ENCODE measurements around the gene KAZN.

The KAZN gene

GRCh38 chr1:14615549-14616218 lies 17.2 kb downstream of the KAZN start:
- no peak for DNase-seq

GRCh38 chr1:14616632-14617396 lies 18.3 kb downstream of the KAZN start:
- DNase-seq = no peak

GRCh38 chr1:14617791-14618190 lies 19.3 kb downstream of the KAZN start:
- DNase-seq = no peak

DNA sequence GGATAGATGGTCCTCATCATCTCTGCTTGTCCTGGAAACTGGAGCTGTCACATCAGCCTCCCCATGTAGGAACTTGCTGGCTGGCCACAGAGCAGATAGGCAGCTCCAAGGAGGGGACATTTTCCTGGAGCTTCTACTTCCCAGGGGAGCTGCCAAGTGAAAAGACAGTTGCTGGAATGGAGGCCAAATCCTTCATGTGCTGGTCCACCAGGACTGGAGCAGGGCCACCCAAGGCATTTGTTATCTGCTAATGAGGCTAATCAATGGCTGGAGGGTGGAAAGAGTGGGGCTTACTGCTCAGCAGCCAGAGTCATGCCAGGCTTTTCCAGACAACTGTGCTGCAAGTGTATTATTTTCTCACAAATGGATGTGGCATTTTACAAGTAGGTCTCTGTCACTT lies 22.5 kb downstream of the KAZN start:
- no peak for DNase-seq

- DNase-seq = no peak
These were observed 24.6 kb downstream of the KAZN start for GRCh38 chr1:14623090-14623489.

DNA sequence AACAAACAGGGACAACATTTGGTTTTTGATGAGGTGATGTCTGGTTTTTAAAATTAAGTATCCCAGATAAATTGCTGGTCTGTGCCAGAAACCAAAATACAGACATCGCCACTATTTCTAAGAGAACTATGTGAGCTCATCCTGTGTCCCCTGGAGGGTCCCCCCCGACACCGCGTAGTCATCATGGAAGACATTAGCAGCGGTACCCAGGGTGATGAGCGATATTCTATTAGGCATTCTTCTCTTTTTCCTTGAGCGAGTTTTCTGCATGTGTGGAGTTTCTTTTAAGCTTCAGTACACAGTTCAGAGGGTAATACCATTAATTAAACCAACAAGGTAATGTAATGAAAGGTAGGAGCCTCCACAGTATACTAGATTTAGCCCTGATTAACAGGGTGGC lies 26.5 kb downstream of the KAZN start:
- no peak for DNase-seq

DNA sequence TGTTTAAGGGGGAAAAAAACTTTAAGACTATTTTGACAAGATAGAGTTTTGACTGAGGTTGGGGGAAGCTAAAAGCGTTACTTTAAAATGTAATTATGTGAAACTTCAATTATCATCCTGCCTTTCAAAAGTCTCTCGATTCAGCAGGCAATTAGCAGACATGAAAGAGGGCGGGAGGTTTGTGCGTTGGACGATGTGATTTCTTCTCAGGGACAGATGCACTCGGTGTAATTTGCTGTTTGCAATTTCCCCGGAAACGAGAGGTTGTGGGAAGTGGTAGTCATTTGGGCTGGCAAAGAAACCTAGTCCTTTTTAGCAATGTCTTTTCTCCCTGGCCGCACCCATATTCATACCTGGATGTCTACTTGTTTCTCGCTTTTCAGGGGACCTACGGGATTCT lies 27.1 kb downstream of the KAZN start:
- DNase-seq = no peak

DNA sequence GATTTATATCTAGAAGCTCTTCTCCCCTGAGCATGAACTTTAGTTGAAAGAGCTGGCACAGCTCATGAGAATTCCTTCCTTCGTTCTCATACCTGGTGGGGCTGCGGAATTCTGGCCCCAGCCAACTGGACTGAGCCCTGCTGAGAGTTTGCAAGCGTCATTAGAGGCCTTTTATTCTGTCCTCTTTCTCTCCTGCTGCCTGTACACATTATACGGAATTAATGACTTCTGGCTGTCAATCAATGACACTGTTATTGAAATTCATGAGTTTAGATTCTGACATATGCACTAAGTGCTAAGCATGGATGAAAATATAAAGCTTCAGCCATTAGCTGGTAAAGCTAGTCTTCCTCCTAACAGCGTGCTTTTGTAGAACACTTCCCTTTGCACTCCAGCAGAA lies 27.5 kb downstream of the KAZN start:
- no peak for DNase-seq

DNA sequence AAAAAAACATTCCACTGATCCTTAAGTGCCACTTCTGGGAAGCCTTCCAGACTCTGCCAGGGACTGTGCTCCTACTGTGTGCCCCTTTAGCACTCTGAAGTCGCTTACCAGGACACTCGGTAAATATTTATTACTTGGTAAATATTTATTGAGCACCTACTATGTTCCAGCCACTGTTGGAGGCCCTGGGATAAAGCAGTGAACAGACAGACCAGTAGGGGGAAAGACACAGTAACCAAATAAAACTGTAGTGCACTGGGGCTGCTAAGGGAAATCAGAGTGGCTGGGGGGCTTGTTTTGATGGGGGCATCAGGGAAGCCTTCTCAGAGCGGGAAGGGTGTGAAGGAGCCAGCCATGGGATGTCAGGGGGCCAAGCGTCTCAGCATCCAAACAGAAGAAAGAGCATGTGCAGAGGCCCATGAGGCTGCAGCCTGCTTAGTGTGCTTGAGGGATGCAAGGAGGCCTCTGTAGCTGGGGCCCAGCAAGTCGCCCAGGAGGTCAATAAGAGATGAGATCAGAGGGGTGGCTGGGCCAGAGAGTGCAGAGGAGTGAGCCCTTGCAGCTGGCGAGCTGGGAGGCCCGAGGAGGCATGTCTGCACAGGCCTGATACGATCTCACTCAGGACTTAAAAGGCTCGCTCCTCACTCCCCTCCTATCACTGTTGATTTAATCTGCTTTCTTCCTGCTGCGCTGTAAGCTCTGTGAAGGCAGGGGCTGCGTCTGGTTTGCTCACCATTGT lies 28.6 kb downstream of the KAZN start:
- no peak for DNase-seq

- no peak for DNase-seq
These were observed 29.4 kb downstream of the KAZN start for GRCh38 chr1:14627608-14628489.

DNA sequence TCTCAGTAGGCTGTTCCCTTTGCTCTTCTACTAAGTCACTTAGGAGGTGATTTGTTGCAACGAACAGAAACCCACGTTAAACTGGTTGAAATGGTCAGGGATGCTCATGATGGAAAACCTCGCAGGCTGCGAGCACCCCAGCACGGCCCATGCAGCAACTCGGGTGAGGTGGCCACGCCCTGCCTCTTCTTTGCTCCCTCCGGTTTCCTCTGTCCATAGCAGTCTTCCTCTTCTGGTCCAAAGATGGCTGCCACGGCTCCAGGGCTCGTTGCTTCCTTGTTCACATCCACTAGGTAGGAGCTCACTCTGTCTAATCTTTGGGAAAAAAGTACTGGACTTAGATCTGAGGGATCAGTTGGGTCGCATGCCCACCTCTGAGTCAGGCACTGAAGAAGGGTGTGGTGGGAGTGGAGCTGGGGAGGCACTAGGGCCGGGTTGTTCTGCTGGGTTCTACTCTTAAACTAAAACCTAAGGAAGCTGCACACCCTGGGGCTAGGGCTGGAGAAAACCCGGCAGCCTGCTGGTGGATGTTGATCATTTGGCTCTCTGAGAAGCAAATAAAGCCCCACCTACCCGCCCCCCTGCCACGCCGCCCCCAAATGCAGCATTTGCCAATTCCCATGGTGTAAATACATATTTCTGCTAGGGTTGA lies 31.0 kb downstream of the KAZN start:
- DNase-seq = no peak

DNA sequence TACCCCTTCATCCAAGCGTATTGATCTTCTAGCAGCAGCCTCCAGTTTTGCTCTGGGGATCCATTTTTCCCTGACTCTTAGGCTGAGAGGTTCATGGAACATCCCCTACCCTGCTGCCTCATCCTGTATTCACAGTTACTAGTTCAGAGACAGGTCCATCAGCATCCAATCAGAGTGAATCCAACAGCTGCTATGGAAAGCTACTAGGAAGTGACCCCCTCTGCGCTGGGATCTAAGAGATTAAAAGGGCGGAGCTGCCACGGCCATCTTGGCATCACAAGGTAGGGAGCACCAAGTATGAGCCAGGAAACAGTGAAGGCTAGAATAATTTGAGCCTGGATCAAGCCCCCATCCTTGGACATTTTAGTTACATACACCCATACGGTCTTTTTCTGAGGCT lies 32.5 kb downstream of the KAZN start:
- DNase-seq = no peak

DNA sequence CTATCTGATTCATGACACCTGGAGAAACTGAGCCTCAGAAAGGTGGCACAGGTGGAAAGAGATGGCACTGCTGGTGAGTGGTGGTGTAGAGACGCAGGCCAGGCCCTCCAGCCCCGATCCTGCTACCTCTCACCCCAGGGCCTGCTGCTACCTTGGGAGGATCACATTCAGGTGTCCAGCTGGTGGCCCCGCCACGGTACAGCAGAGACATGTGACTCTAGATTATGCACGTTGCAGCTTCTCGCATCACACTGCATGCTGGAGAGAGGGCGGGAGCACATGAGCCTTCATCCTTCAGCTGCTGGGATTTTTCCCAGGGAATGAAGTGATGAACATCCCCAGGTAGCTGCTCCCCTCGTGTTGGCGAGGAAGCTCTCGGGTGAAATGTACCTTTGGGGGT lies 32.9 kb downstream of the KAZN start:
- DNase-seq = no peak

- no peak for DNase-seq
These were observed 36.0 kb downstream of the KAZN start for GRCh38 chr1:14634486-14634885.

DNA sequence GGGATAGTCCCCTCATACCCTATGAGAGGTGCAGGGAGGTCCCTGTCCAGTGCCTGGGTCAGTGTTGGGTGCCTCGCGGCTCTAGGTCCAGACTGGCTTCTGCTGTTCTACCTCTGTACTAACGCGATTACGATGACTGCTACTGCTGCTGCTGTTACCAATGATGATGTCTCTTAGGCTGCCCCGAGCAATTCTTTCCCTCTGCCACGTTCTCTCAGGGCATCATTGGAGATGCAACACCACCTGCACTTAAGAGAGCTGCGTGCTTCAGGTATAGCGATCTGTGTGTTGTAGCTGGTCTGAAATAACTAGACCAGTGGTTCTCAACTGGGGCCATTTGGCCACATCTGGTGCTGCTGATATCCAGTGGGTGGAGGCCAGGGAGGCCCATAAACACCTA lies 36.9 kb downstream of the KAZN start:
- DNase-seq = no peak

DNA sequence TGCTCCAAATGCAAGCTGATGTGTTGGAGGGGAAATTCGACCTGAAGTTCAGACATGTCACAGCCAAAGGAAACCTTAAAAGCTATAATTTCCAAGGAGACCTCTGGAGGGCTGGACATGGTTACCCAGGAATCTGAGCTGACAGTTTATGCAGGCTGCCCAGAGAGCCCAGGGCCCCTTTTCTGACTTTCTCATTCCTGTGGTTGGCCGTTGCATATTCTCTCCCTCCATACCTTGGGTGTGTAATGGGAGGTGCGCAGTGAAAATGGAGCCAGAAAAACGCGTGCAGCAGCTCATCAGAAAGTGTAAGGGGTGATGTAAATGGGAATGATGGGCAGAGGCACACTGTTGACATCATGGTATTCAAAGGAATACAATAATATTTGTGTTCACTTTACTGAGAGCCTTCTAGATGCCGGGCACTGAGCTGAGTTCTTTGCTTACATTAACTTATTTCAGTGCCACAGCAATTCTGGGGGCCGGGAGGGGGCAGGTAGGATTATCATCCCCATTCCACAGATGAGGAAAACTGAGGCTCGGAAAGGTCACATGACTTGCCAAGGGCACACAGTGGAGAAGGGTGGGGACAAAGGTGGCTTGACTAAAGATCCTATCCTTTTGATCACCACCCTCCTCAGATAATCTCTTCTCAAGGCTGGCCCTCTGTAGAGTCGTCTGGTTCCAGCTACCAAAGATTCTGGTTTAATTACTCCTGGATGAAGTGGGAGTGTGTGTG lies 38.6 kb downstream of the KAZN start:
- no peak for DNase-seq

GRCh38 chr1:14639291-14640050 lies 41.0 kb downstream of the KAZN start:
- DNase-seq = no peak

- DNase-seq = no peak
These were observed 44.2 kb downstream of the KAZN start for GRCh38 chr1:14642712-14643111.

DNA sequence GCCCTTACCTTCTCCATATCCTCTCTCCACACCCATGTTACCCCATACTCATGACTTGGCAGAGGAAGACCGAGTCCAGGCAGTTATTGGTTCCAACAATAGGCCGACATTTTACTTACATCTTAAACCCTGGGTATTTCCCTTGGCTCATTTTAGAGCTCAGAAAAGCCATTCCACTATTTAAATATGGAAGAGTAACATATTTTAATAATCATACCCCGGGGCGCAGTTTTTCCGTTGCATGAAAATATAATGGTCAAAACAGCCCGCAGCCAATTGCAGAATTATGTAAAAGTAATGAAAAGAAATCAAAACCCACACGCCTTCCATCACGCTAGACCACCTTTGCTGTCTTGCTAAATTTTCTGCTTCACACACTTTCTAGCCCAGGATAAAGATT lies 48.5 kb downstream of the KAZN start:
- DNase-seq = no peak

GRCh38 chr1:14647777-14648176 lies 49.3 kb downstream of the KAZN start:
- DNase-seq = no peak

DNA sequence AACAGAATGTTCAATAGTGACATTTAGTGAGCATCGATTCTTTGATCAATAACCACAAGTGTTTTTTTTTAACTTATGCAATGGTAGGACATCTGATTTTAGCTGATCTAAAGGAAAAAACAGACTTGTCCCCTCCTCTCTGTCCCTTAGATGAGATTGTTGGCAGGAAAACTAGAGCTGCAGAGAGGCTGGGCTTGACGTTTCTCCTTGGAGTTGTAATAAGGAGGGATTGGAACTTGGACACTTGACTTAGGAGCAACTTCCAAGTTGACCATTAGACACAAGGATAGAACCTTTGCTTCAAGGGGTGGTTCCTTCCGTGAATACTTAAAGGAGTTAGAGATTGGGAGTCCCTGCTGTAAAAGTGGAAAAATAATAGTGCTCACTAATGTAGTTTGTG lies 49.9 kb downstream of the KAZN start:
- DNase-seq = no peak
